ENCODE data around the gene MIA.
A peak's percentile ranks its signal among the peaks of the same experiment; 100 is the strongest.
"Not testable (repeated sequence)": the region's sequence is repeated elsewhere in the genome, so short reads cannot be mapped to it uniquely, and the experiment has no call there.

MIA gene

GRCh38 chr19:40810649-40811408 lies 35.5 kb downstream of the MIA start:
- peak overlapping the region; percentile 82 for H3K4me3 Mint-ChIP-seq

DNA sequence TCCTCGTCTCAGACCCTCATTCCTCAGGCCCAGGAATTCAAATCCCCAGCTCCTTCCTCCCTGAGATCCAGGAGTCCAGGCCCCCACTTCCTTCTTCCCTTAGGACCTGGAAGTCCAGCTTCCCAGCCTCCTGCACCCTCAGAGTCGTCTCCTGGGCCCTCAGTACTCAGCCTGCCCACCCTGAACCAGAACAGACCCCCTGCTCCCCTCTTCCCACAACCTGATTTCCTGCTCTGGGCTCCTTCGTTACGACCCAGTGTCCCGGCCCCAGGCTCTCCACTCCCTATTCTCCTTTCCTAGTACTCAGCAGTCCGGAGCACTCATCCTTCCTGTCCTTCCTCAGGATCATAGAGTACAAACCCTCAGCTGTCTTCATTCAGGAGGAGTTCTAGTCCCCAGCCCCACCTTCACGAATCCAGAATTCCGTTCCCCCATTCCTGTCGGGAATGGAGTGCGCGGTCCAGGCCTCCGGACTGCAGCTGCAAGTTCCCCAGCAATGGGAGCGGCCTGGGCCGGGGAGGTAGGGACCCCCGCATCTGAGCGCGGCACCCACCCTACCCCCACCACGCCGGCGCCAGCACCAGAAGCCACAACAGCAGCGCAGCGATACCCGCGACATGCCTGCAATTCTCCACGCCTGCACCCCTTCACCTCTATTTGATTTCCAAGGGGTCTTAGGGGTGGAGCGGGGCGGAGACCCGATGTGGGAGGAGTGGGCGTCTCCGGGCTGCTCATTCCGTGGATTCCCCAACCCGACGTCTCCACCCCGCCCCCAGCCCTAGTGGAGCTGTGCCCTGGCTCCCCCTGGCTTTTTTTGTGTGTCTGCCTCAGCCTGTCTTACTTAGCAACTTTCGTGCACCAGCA lies 36.4 kb downstream of the MIA start:
- Mint-ChIP-seq H3K9me3 (no peaks in the 10 kb centered on the region), H3K4me1 (ENCODE audit: low read depth) (peaks cover 47% of the 10 kb centered on the region), H3K27ac (peak overlapping the region; percentile 31), H3K36me3 (ENCODE audit: low read depth) (peaks cover 13% of the 10 kb centered on the region), H3K27me3 (peaks cover 3% of the 10 kb centered on the region), H3K4me3 (peak overlapping the region; percentile 82)

More at GRCh38 chr19:40810649-40811408, 35.5 kb downstream of the MIA start:
- not testable (repeated sequence) for H3K9me3 Mint-ChIP-seq, H3K27me3 Mint-ChIP-seq
- peaks cover 56% of the 10 kb centered on the region for H3K4me1 Mint-ChIP-seq (ENCODE audit: low read depth)
- peaks cover 14% of the 10 kb centered on the region for H3K36me3 Mint-ChIP-seq (ENCODE audit: low read depth)
- peak overlapping the region; percentile 31 for H3K27ac Mint-ChIP-seq

GRCh38 chr19:40812571-40812970 lies 37.2 kb downstream of the MIA start:
- H3K4me1 Mint-ChIP-seq (ENCODE audit: low read depth) = peaks cover 39% of the 10 kb centered on the region
- not testable (repeated sequence) for H3K27ac Mint-ChIP-seq; H3K27me3 Mint-ChIP-seq; H3K9me3 Mint-ChIP-seq; H3K36me3 Mint-ChIP-seq (ENCODE audit: low read depth)
- H3K4me3 Mint-ChIP-seq = peak overlapping the region; percentile 49

DNA sequence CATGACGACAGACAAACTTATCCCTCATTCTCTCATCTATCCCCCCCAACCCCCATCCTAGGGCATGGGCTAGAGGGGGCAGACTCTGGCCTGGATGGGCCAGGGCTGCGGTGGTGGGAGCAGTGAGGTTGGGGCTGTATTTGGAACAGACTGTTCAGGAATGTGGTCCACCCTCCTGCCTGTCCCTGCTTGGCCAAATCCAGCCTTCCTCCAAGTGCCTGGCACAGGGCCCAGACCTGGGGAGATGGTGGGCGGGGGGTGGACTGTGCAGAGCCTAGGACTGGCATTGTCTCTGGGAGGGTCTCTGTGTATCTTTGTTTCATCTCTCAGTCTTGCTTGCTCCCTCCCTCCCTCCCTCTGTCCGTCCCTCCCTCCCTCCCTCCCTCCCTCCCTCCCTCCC lies 37.9 kb downstream of the MIA start:
- no peaks in the 10 kb centered on the region for H3K9me3 Mint-ChIP-seq
- peak overlapping the region; percentile 49 for H3K4me3 Mint-ChIP-seq
- H3K4me1 Mint-ChIP-seq (ENCODE audit: low read depth) = peaks cover 40% of the 10 kb centered on the region
- peaks cover 3% of the 10 kb centered on the region for H3K36me3 Mint-ChIP-seq (ENCODE audit: low read depth)
- H3K27ac Mint-ChIP-seq = no peak overlapping the region
- peaks cover 3% of the 10 kb centered on the region for H3K27me3 Mint-ChIP-seq

- Mint-ChIP-seq H3K27me3 (peaks cover 3% of the 10 kb centered on the region), H3K27ac (no peak overlapping the region), H3K4me3 (no peak overlapping the region), H3K4me1 (ENCODE audit: low read depth) (peaks cover 43% of the 10 kb centered on the region), H3K36me3 (ENCODE audit: low read depth) (no peaks in the 10 kb centered on the region), H3K9me3 (no peaks in the 10 kb centered on the region)
Measured at GRCh38 chr19:40815223-40815622, 39.9 kb downstream of the MIA start.

- not testable (repeated sequence) for H3K27me3 Mint-ChIP-seq, H3K9me3 Mint-ChIP-seq
Measured at GRCh38 chr19:40818480-40819399, 43.4 kb downstream of the MIA start.

DNA sequence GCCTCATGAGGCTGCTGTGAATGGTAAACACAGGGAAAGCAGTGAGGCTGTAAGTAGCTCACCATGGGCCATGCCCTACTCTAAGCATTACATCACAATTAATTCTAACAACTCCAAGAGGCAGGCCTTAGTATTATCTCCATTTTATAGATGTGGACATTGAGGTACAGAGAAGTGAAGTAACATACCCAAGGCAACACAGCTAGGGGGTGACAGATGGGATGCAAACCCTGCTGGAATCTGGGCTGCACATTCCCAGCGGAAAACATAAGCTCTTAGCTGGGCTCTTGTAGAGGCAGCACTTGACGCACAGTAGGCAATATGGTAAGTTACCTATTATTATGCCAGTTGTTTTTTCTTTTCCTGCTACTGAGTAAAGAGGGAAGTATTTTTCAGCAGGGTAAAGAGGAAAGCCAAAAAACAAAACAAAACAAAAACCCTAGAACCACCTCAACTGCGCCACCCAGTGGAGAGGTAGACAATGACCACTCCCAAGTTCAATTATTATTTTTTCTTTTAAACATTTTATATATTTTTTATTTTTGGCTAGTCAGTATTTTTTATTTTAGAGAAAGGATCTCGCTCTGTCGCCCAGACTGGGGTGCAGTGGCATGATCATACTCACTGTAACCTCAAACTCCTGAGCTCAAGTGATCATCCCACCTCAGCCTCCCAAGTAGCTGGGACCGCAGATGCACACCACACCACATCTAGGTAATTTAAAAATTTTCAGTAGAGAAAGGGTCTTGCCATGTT lies 44.3 kb downstream of the MIA start:
- H3K27ac Mint-ChIP-seq; H3K27me3 Mint-ChIP-seq; H3K4me3 Mint-ChIP-seq; H3K9me3 Mint-ChIP-seq; H3K36me3 Mint-ChIP-seq (ENCODE audit: low read depth): not testable (repeated sequence)
- peaks cover 34% of the 10 kb centered on the region for H3K4me1 Mint-ChIP-seq (ENCODE audit: low read depth)

More at GRCh38 chr19:40818480-40819399, 43.4 kb downstream of the MIA start:
- peak overlapping the region; percentile 32 for H3K27ac Mint-ChIP-seq
- H3K4me3 Mint-ChIP-seq = peak overlapping the region; percentile 61
- not testable (repeated sequence) for H3K36me3 Mint-ChIP-seq (ENCODE audit: low read depth)
- peaks cover 32% of the 10 kb centered on the region for H3K4me1 Mint-ChIP-seq (ENCODE audit: low read depth)

DNA sequence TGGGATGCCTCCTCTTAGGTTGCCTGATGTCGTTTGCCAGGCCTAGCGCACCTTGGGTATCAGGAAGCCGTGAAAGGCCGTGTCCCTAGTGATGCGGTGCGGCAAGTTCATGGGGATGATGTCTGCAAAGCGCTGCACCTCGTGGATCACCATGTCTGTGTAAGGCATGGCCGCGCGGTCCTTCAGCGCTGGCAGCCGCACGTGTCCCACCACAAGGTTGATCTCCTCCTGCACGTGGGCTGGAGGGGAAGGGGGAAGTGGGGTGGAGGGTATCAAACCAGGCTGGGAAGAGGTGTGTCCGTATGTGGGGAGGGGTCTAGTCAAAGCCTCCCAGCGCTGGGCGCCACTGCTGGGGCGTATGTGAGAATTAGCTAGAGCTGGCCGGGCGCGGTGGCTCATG lies 46.8 kb downstream of the MIA start:
- H3K4me1 Mint-ChIP-seq (ENCODE audit: low read depth) = peaks cover 49% of the 10 kb centered on the region
- H3K36me3 Mint-ChIP-seq (ENCODE audit: low read depth) = peaks cover 6% of the 10 kb centered on the region
- no peak overlapping the region for H3K27ac Mint-ChIP-seq
- H3K9me3 Mint-ChIP-seq = no peaks in the 10 kb centered on the region
- no peak overlapping the region for H3K4me3 Mint-ChIP-seq
- no peaks in the 10 kb centered on the region for H3K27me3 Mint-ChIP-seq

DNA sequence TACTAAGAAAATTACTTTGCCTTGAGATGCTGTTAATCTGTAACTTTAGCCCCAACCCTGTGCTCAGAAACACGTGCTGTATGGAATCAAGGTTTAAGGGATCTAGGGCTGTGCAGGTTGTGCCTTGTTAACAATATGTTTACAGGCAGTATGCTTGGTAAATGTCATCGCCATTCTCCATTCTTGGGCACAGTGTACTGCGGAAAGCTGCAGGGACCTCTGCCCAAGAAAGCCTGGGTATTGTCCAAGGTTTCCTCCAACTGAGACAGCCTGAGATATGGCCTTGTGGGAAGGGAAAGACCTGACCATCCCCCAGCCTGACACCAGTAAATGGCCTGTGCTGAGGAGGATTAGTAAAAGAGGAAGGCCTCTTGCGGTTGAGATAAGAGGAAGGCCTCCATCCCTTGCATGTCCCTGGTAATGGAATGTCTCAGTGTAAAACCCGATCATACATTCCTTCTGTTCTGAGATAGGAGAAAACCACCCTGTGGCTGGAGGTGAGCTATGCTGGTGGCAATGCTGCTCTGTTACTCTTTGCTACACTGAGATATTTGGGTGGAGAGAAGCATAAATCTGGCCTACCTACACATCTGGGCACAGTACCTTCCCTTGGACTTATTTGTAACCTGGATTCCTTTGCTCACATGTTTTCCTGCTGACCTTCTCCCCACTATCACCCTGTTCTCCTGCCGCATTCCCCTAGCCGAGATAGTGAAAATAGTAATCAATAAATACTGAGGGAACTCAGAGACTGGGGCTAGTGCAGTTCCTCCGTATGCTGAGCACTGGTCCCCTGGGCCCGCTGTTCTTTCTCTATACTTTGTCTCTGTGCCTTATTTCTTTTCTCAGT lies 47.6 kb downstream of the MIA start:
- not testable (repeated sequence) for H3K4me3 Mint-ChIP-seq; H3K36me3 Mint-ChIP-seq (ENCODE audit: low read depth); H3K9me3 Mint-ChIP-seq; H3K27me3 Mint-ChIP-seq; H3K27ac Mint-ChIP-seq
- H3K4me1 Mint-ChIP-seq (ENCODE audit: low read depth) = peaks cover 48% of the 10 kb centered on the region

GRCh38 chr19:40824916-40825315 lies 49.6 kb downstream of the MIA start:
- not testable (repeated sequence) for H3K27me3 Mint-ChIP-seq; H3K27ac Mint-ChIP-seq; H3K9me3 Mint-ChIP-seq; H3K36me3 Mint-ChIP-seq (ENCODE audit: low read depth); H3K4me3 Mint-ChIP-seq
- H3K4me1 Mint-ChIP-seq (ENCODE audit: low read depth) = peaks cover 31% of the 10 kb centered on the region

GRCh38 chr19:40825460-40826095 lies 50.3 kb downstream of the MIA start:
- H3K9me3 Mint-ChIP-seq; H3K4me3 Mint-ChIP-seq; H3K36me3 Mint-ChIP-seq (ENCODE audit: low read depth); H3K27ac Mint-ChIP-seq; H3K27me3 Mint-ChIP-seq: not testable (repeated sequence)
- peaks cover 31% of the 10 kb centered on the region for H3K4me1 Mint-ChIP-seq (ENCODE audit: low read depth)

DNA sequence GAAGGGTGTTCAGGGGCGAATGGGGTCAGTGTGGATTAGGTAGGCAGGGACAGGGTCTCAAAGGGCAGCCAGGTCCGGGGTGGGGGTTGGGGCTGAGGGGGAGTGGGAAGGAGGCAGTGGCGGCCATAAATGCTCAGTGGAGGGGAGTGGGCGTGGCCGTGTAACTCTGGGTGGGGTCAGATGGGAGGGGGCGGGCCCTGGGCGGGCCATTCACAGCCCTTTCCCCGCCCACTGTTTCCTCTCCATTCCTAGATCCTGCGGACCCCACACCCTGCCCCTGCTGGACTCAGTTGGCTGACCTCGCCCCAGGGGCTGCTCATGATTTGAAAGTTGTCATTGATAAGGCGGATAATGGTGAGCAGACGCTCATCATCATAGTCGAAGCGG lies 51.0 kb downstream of the MIA start:
- not testable (repeated sequence) for H3K9me3 Mint-ChIP-seq; H3K4me3 Mint-ChIP-seq; H3K27me3 Mint-ChIP-seq; H3K36me3 Mint-ChIP-seq (ENCODE audit: low read depth); H3K27ac Mint-ChIP-seq
- H3K4me1 Mint-ChIP-seq (ENCODE audit: low read depth) = peaks cover 31% of the 10 kb centered on the region

- peaks cover 31% of the 10 kb centered on the region for H3K4me1 Mint-ChIP-seq (ENCODE audit: low read depth)
- not testable (repeated sequence) for H3K9me3 Mint-ChIP-seq; H3K36me3 Mint-ChIP-seq (ENCODE audit: low read depth); H3K4me3 Mint-ChIP-seq; H3K27me3 Mint-ChIP-seq
- H3K27ac Mint-ChIP-seq = peak overlapping the region; percentile 27
Measured at GRCh38 chr19:40826699-40827385, 51.5 kb downstream of the MIA start.
